Measurements from ENCODE around the gene CYTH4.

CYTH4 gene

DNA sequence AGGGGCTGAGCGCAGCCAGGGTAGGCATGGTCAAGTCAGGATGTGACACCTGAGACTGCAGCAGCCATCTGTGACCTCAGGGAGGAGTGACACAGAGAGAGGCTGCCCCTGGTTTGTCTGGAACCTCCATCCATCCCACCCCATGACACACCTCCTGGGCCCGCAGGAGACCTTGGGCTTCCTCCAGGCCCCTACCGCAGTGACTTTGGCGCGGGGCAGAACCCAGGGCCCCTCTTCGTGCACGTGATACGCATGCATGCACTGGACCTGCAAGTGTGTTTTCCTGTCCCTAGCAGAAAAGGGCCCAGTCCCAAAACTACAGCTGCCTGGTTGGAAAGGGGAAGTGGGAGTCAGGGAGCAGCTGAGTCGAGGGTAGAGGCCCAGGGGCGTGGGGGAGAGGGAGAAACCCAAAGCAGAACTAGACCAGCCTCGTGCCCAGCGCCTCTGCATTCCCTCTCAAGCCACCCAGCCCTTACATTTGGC, 7.9 kb upstream of the CYTH4 start:
- Histone ChIP-seq H3K27me3 (ENCODE audit: insufficient read depth, low read length) (no peaks in the 10 kb centered on the region), H3K79me2 (ENCODE audit: control insufficient read depth, insufficient read depth, low read length, unreplicated experiment) (no peaks in the 10 kb centered on the region), H3K27ac (ENCODE audit: low read depth, low read length) (no peak overlapping the region), H3K4me1 (ENCODE audit: control insufficient read depth, insufficient read depth, low read length, unreplicated experiment) (peaks cover 4% of the 10 kb centered on the region), H3K36me3 (ENCODE audit: insufficient read depth, low read length) (no peaks in the 10 kb centered on the region), H2AFZ (ENCODE audit: low read length, unreplicated experiment) (no peak overlapping the region), H3K4me3 (ENCODE audit: low read depth, low read length) (no peak overlapping the region)

DNA sequence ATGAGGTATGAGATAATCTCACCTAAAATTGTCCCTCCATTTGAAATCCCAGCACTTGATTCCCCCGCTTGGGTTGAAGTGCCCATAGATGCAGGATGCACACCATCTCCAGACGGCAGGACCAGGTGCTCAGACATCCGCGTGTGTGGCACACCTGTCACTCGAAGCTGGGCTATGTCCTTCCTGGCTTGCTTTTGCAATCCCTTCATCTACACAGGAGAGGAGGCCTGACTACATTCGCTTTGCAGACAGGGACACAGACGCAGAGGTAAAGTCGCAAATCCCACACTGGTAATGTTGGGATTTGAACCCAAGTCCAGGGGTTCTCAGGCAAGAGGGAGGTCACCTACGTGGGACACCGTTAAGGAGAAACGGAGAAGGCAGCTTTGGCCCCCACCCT, 7.2 kb upstream of the CYTH4 start:
- no peak overlapping the region for H3K27ac ChIP-seq (ENCODE audit: low read depth, low read length)
- H3K79me2 ChIP-seq (ENCODE audit: control insufficient read depth, insufficient read depth, low read length, unreplicated experiment): no peaks in the 10 kb centered on the region
- no peaks in the 10 kb centered on the region for H3K36me3 ChIP-seq (ENCODE audit: insufficient read depth, low read length)
- H3K4me3 ChIP-seq (ENCODE audit: low read depth, low read length): no peak overlapping the region
- peaks cover 4% of the 10 kb centered on the region for H3K4me1 ChIP-seq (ENCODE audit: control insufficient read depth, insufficient read depth, low read length, unreplicated experiment)
- no peak overlapping the region for H2AFZ ChIP-seq (ENCODE audit: low read length, unreplicated experiment)
- no peaks in the 10 kb centered on the region for H3K27me3 ChIP-seq (ENCODE audit: insufficient read depth, low read length)

DNA sequence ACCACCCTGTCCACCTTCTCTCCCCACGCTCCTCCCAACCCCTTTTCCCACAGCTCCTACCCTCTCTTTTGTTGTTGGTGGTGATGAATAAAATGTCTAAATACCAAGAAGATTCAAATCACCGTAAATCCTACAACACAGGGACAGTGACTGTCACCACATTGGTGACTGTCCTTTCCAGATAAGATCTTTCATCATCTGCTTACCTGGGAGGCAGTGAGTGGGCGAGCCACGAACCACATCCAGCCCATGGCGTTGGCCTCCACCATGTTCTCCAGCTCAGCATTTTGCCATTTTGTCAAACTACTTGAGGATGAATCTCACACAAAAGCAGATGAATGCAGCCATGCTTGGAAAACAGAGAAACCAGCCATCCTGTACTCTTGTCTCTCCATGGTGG, 6.7 kb upstream of the CYTH4 start:
- no peak overlapping the region for H2AFZ ChIP-seq (ENCODE audit: low read length, unreplicated experiment)
- no peaks in the 10 kb centered on the region for H3K79me2 ChIP-seq (ENCODE audit: control insufficient read depth, insufficient read depth, low read length, unreplicated experiment)
- no peaks in the 10 kb centered on the region for H3K27me3 ChIP-seq (ENCODE audit: insufficient read depth, low read length)
- H3K27ac ChIP-seq (ENCODE audit: low read depth, low read length): no peak overlapping the region
- H3K4me1 ChIP-seq (ENCODE audit: control insufficient read depth, insufficient read depth, low read length, unreplicated experiment): peaks cover 4% of the 10 kb centered on the region
- no peaks in the 10 kb centered on the region for H3K36me3 ChIP-seq (ENCODE audit: insufficient read depth, low read length)
- no peak overlapping the region for H3K4me3 ChIP-seq (ENCODE audit: low read depth, low read length)

DNA sequence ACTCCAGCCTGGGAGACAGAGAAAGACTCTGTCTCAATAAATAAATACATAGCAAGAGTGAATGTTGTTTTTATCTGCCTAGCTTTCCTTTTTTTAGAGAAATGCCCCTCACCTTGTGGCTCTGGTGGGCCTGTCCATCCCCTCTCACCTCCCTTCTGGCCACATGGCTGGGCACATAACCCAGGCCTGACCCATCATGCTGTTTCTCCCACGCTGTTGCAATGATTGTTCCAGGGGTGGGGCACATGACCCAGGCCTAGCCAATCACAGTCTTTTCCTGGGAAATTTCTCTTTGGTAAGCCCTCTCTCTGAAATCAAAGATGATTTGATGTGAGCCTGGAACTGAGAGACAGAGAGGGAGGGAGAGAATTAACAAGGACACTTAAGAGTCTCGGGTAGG, 5.5 kb upstream of the CYTH4 start:
- no peak overlapping the region for H3K4me3 ChIP-seq (ENCODE audit: low read depth, low read length)
- no peaks in the 10 kb centered on the region for H3K36me3 ChIP-seq (ENCODE audit: insufficient read depth, low read length)
- no peaks in the 10 kb centered on the region for H3K27me3 ChIP-seq (ENCODE audit: insufficient read depth, low read length)
- no peaks in the 10 kb centered on the region for H3K79me2 ChIP-seq (ENCODE audit: control insufficient read depth, insufficient read depth, low read length, unreplicated experiment)
- peaks cover under 1% of the 10 kb centered on the region for H3K4me1 ChIP-seq (ENCODE audit: control insufficient read depth, insufficient read depth, low read length, unreplicated experiment)
- no peak overlapping the region for H2AFZ ChIP-seq (ENCODE audit: low read length, unreplicated experiment)
- no peak overlapping the region for H3K27ac ChIP-seq (ENCODE audit: low read depth, low read length)

DNA sequence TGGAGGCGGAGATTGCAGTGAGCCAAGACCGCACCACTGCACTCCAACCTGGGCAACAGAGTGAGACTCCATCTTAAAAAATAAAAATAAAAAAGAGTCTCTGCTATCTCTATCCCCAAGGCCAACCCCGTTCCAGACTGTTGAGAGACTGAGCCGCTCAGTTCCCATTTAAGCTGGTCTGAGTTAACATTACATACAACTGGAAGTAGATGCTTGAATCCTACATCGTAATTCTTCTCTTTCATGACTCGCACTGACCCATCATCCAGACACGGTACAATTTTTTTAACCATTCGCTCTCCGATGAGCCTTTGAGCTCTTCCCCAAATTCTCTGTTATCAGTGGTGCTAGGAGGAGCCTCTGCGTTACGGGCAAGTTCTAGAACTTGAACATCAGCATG, 4.9 kb upstream of the CYTH4 start:
- H3K79me2 ChIP-seq (ENCODE audit: control insufficient read depth, insufficient read depth, low read length, unreplicated experiment): no peaks in the 10 kb centered on the region
- H3K27me3 ChIP-seq (ENCODE audit: insufficient read depth, low read length): no peaks in the 10 kb centered on the region
- H3K36me3 ChIP-seq (ENCODE audit: insufficient read depth, low read length): no peaks in the 10 kb centered on the region
- no peak overlapping the region for H3K27ac ChIP-seq (ENCODE audit: low read depth, low read length)
- H3K4me1 ChIP-seq (ENCODE audit: control insufficient read depth, insufficient read depth, low read length, unreplicated experiment): no peaks in the 10 kb centered on the region
- no peak overlapping the region for H3K4me3 ChIP-seq (ENCODE audit: low read depth, low read length)
- no peak overlapping the region for H2AFZ ChIP-seq (ENCODE audit: low read length, unreplicated experiment)

DNA sequence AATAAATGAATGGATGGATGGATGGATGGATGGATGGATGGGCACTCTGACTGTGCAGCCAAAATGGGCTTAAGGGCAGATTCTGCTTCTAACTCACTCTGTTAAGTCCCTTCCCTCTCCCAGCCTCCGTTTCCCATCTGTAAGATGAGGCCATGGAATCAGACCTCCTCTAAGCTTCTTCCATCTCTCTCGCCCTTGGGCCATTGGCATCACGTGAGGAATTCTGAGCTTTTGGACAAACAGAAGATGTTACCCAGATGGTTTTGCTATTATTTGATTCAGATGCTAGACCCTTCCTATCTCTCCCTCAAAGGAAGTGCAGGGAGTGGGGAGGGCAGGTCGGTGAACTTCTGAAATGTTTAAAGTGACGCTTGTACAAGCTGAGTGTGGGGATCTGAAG, 4.0 kb upstream of the CYTH4 start:
- Histone ChIP-seq H3K27me3 (ENCODE audit: insufficient read depth, low read length) (no peaks in the 10 kb centered on the region), H3K4me3 (ENCODE audit: low read depth, low read length) (no peak overlapping the region), H3K4me1 (ENCODE audit: control insufficient read depth, insufficient read depth, low read length, unreplicated experiment) (no peaks in the 10 kb centered on the region), H3K27ac (ENCODE audit: low read depth, low read length) (no peak overlapping the region), H2AFZ (ENCODE audit: low read length, unreplicated experiment) (no peak overlapping the region), H3K36me3 (ENCODE audit: insufficient read depth, low read length) (no peaks in the 10 kb centered on the region), H3K79me2 (ENCODE audit: control insufficient read depth, insufficient read depth, low read length, unreplicated experiment) (no peaks in the 10 kb centered on the region)

DNA sequence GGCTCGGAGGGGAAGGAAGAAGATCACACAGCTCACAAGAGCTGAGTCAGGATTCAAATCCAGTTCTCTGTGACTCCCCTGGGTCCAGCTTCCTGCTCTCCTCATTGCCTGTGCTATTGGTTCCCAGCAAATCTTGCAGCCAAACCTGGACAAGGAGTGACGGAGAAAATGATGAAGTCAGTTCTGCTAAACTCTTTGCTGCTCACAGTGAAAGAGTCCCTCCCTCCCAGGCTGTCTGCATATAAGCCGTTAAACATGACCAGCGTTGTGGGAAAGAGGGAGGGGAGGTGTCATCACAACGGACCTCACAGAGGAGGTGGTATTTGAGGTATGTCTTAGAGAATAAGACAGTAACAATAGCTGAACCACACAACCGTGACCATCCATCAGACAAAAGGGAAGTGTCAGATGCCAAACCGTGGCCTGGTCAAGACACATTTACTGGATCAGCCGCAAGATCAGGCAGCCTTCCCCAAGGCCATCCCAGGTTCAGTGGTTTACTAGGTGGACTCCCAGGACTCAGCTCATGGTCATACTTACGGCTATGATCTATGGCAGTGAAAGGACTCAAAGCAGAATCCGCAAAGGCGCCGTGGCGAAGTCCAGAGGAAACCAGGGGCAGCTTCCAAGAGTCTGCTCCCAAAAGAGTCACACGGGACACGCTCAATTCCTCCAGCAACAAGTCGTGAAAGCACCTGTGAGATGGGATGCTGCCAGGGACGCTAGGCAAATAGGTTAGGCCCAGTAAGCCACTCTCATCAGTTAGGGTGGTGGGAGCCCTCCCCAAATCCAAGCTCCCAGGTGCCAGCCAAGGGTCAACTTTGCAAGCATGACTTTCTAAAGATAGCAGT, 2.8 kb upstream of the CYTH4 start:
- Histone ChIP-seq H3K4me1 (ENCODE audit: control insufficient read depth, insufficient read depth, low read length, unreplicated experiment) (no peaks in the 10 kb centered on the region), H3K4me3 (ENCODE audit: low read depth, low read length) (no peak overlapping the region)

DNA sequence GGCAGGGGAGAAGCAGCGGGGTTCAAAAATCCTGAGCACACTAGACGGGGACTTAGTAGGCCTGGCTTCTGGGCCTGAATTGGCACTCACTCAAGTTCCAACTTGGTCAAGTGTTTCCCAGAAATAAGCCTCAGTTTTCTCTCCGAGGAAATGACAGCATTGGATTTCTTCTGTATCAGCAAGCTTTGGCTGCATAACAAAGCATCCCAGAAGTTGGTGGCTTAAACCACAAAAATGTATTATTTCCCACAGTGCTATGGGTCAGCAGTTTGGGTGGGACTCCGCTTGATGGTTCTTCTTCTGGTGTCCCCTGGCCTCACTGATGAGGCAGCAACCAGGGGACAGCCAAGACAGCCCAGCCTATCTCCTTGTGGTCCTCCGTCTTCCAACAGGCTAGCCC, 1.6 kb upstream of the CYTH4 start:
- Histone ChIP-seq H3K36me3 (ENCODE audit: insufficient read depth, low read length) (no peaks in the 10 kb centered on the region), H3K27me3 (ENCODE audit: insufficient read depth, low read length) (no peaks in the 10 kb centered on the region), H2AFZ (ENCODE audit: low read length, unreplicated experiment) (no peak overlapping the region), H3K4me1 (ENCODE audit: control insufficient read depth, insufficient read depth, low read length, unreplicated experiment) (no peaks in the 10 kb centered on the region), H3K79me2 (ENCODE audit: control insufficient read depth, insufficient read depth, low read length, unreplicated experiment) (no peaks in the 10 kb centered on the region), H3K4me3 (ENCODE audit: low read depth, low read length) (no peak overlapping the region), H3K27ac (ENCODE audit: low read depth, low read length) (no peak overlapping the region)

More for the DNA sequence above, 2.8 kb upstream of the CYTH4 start:
- Histone ChIP-seq H3K27ac (ENCODE audit: low read depth, low read length) (no peak overlapping the region), H3K36me3 (ENCODE audit: insufficient read depth, low read length) (no peaks in the 10 kb centered on the region), H3K79me2 (ENCODE audit: control insufficient read depth, insufficient read depth, low read length, unreplicated experiment) (no peaks in the 10 kb centered on the region), H3K27me3 (ENCODE audit: insufficient read depth, low read length) (no peaks in the 10 kb centered on the region), H2AFZ (ENCODE audit: low read length, unreplicated experiment) (no peak overlapping the region)

DNA sequence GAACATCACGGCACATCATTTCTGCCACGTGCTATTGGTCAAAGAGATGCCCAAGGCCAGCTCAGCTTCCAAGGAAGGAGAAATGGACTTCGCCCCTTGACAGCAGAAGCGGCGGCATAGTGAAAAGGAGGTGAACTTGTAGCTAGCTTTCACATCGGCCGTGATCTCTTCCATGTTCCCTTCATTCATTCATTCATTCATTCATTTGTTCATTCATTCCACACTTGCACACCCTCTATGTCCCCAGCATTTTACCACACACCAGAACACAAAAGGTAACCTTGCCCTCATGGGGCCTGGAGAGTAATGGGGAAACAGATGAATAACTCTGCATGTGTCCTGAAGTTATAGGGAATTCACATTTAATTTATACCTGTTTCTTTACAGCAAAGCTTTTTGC, 1.1 kb upstream of the CYTH4 start:
- no peak overlapping the region for H2AFZ ChIP-seq (ENCODE audit: low read length, unreplicated experiment)
- H3K27ac ChIP-seq (ENCODE audit: low read depth, low read length): no peak overlapping the region
- H3K27me3 ChIP-seq (ENCODE audit: insufficient read depth, low read length): no peaks in the 10 kb centered on the region
- H3K79me2 ChIP-seq (ENCODE audit: control insufficient read depth, insufficient read depth, low read length, unreplicated experiment): no peaks in the 10 kb centered on the region
- H3K36me3 ChIP-seq (ENCODE audit: insufficient read depth, low read length): no peaks in the 10 kb centered on the region
- H3K4me1 ChIP-seq (ENCODE audit: control insufficient read depth, insufficient read depth, low read length, unreplicated experiment): no peaks in the 10 kb centered on the region
- H3K4me3 ChIP-seq (ENCODE audit: low read depth, low read length): no peak overlapping the region

DNA sequence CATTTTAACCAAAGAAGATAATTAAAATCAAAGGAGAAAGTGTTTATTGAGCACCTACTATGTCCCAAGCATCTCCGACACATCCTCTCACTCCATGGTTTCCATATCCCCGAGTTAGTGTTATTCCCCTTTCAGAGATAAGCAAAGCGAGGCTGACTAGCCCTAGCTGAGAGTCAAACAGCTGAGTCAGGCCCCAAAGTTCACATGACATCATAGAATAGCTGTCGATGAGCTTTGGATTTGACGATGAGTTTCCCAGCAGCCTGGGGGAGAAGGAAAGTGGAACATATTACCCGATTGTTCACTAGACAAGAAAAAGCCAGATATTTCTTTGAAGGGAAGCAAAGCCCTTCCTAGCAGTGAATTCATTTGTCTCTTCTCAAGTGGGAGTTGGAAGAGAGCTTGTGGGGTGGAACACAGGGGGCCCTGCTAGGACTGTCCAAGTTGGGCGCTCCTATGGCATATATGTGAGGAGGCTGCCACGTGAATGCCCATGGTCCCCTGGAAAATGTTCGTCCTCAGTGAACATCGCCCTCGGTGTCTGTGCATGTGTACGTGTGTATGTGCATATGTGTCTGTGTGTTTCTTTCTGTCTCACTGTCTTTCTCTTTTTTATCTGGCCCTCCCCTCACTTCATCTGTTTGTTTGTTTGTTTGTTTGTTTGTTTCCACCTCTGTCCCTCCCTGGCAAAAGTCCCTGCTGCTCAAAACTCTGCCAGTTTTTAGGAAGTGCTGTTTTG, 493 bp upstream of the CYTH4 start:
- Histone ChIP-seq H3K79me2 (ENCODE audit: control insufficient read depth, insufficient read depth, low read length, unreplicated experiment) (no peaks in the 10 kb centered on the region), H3K27ac (ENCODE audit: low read depth, low read length) (no peak overlapping the region), H2AFZ (ENCODE audit: low read length, unreplicated experiment) (no peak overlapping the region), H3K36me3 (ENCODE audit: insufficient read depth, low read length) (no peaks in the 10 kb centered on the region), H3K4me1 (ENCODE audit: control insufficient read depth, insufficient read depth, low read length, unreplicated experiment) (no peaks in the 10 kb centered on the region), H3K4me3 (ENCODE audit: low read depth, low read length) (no peak overlapping the region), H3K27me3 (ENCODE audit: insufficient read depth, low read length) (no peaks in the 10 kb centered on the region)
